IMR-90 (cell line): ENCODE data around the gene PLOD1. TPM values are rescaled to one million over a fixed set of nuclear protein-coding genes. Genes with fewer than 3 reads are reported as not detected.

Source experiments
- ATAC-seq: fragments of 200-7000 bp; cut with Tn5 transposase; 2 replicates; pipeline ENCODE4 v1.9.1; 2020; ENCODE audit warnings: low read depth, mild to moderate bottlenecking, moderate library complexity
- BruUV-seq: library from RNA; stranded (reverse); fragments of 400-500 nt; replicated peaks from 2 replicates; lab custom pipeline; 2021; lab: Mats Ljungman, UMichigan
- CTCF ChIA-PET: fragments of 300-600 bp; formaldehyde crosslinking; extraction: SDS; loops from one replicate; lab custom pipeline; 2021; ENCODE audit warnings: antibody characterized with exemption; lab: Yijun Ruan, JAX
- POLR2A ChIA-PET: fragments of 300-600 bp; sonication (Branson Sonifier 250); formaldehyde crosslinking; loops from one replicate; lab custom pipeline; 2022; ENCODE audit warnings: antibody characterized with exemption; ENCODE audit not compliant: unreplicated experiment; lab: Charles Lee
- DNase-seq: peaks from one replicate; pipeline ENCODE4 v3.0.0; 2013
- H2AFZ ChIP-seq: replicated peaks from 2 replicates; pipeline ENCODE3; 2013; ENCODE audit warnings: low read length, mild to moderate bottlenecking; ENCODE audit not compliant: poor library complexity
- H2AK5ac ChIP-seq: 2 replicates; pipeline ENCODE4 v1.6.1; 2013; ENCODE audit warnings: low read depth, low read length, inconsistent platforms
- H2AK9ac ChIP-seq: replicated peaks from 2 replicates; pipeline ENCODE3; 2013; ENCODE audit warnings: mild to moderate bottlenecking, low read depth, low read length, moderate library complexity; ENCODE audit not compliant: poor library complexity
- H2BK120ac ChIP-seq: 2 replicates; pipeline ENCODE4 v1.6.1; 2013; ENCODE audit warnings: low read depth, low read length, inconsistent platforms
- H2BK15ac ChIP-seq: 3 replicates; pipeline ENCODE4 v1.6.1; 2013; ENCODE audit warnings: low read depth, low read length, inconsistent platforms
- H2BK20ac ChIP-seq: 2 replicates; pipeline ENCODE4 v1.6.1; 2013; ENCODE audit warnings: low read depth, mild to moderate bottlenecking, inconsistent platforms, low read length, moderate library complexity
- H2BK5ac ChIP-seq: 2 replicates; pipeline ENCODE4 v1.6.1; 2013; ENCODE audit warnings: mild to moderate bottlenecking, low read depth, low read length, inconsistent platforms; ENCODE audit not compliant: poor library complexity, severe bottlenecking
- H3K14ac ChIP-seq: replicated peaks from 2 replicates; pipeline ENCODE4 v1.6.1; 2013; ENCODE audit warnings: low read depth, low read length, inconsistent platforms
- H3K18ac ChIP-seq: 2 replicates; pipeline ENCODE4 v1.6.1; 2013; ENCODE audit warnings: low read depth, low read length, control low read depth
- H3K23ac ChIP-seq: 2 replicates; pipeline ENCODE4 v1.6.1; 2013; ENCODE audit warnings: low read depth, low read length, inconsistent platforms
- H3K27ac ChIP-seq: 2 replicates; pipeline ENCODE4 v1.5.1; 2013; ENCODE audit warnings: mild to moderate bottlenecking, control low read depth, low read length; ENCODE audit not compliant: insufficient read depth
- H3K27me3 ChIP-seq: 2 replicates; pipeline ENCODE4 v1.6.1; 2013; ENCODE audit warnings: low read length; ENCODE audit not compliant: control insufficient read depth, insufficient read depth
- H3K36me3 ChIP-seq: 2 replicates; pipeline ENCODE4 v1.6.1; 2013; ENCODE audit warnings: low read length, mixed read lengths; ENCODE audit not compliant: control insufficient read depth, insufficient read depth
- H3K4ac ChIP-seq: 2 replicates; pipeline ENCODE4 v1.6.1; 2013; ENCODE audit warnings: low read depth, low read length, inconsistent platforms
- H3K4me1 ChIP-seq: 2 replicates; pipeline ENCODE4 v1.6.1; 2013; ENCODE audit warnings: low read length, mixed read lengths; ENCODE audit not compliant: control insufficient read depth, insufficient read depth
- H3K4me2 ChIP-seq: 2 replicates; pipeline ENCODE4 v1.6.1; 2013; ENCODE audit warnings: low read depth, mild to moderate bottlenecking, control low read depth, low read length, moderate library complexity
- H3K4me3 ChIP-seq: 2 replicates; pipeline ENCODE4 v1.5.1; 2013; ENCODE audit warnings: low read depth, mild to moderate bottlenecking, control low read depth, low read length, moderate library complexity; ENCODE audit not compliant: insufficient read depth
- H3K56ac ChIP-seq: 2 replicates; pipeline ENCODE4 v1.6.1; 2013; ENCODE audit warnings: low read length, inconsistent platforms; ENCODE audit not compliant: insufficient read depth; ENCODE audit errors: extremely low read depth
- H3K79me1 ChIP-seq, 2 experiments: 2 replicates each; pipeline ENCODE4 v1.6.1; 2013; ENCODE audit warnings: low read length in 2 of 2, inconsistent platforms in 1 of 2, low read depth in 1 of 2
- H3K9ac ChIP-seq: 2 replicates; pipeline ENCODE4 v1.6.1; 2013; ENCODE audit warnings: low read depth, low read length, control low read depth
- H3K9me1 ChIP-seq: 2 replicates; pipeline ENCODE4 v1.6.1; 2013; ENCODE audit warnings: low read length, inconsistent platforms; ENCODE audit not compliant: insufficient read depth
- H3K9me3 ChIP-seq: 2 replicates; pipeline ENCODE4 v1.6.1; 2013; ENCODE audit warnings: low read length; ENCODE audit not compliant: control insufficient read depth, insufficient read depth
- H4K20me1 ChIP-seq: 2 replicates; pipeline ENCODE4 v1.6.1; 2013; ENCODE audit warnings: low read length, inconsistent platforms; ENCODE audit not compliant: insufficient read depth
- H4K5ac ChIP-seq: 2 replicates; pipeline ENCODE4 v1.6.1; 2013; ENCODE audit warnings: mild to moderate bottlenecking, low read depth, low read length, control low read depth
- H4K8ac ChIP-seq, 2 experiments: 2 replicates each; pipeline ENCODE4 v1.6.1; 2013; ENCODE audit warnings: low read depth in 2 of 2, low read length in 2 of 2, control low read depth in 1 of 2, inconsistent platforms in 1 of 2
- H4K91ac ChIP-seq: 2 replicates; pipeline ENCODE4 v1.6.1; 2013; ENCODE audit warnings: low read depth, low read length, inconsistent platforms; ENCODE audit not compliant: insufficient read depth
- BHLHE40 ChIP-seq: fragments of 150-350 bp; IDR thresholded peaks from 2 replicates; pipeline ENCODE4 v1.6.1; 2016; ENCODE audit warnings: mild to moderate bottlenecking, low read depth, low read length
- CEBPB ChIP-seq: IDR thresholded peaks from 2 replicates; pipeline ENCODE4 v1.6.1; 2012; ENCODE audit warnings: low read depth, low read length, improper control_type of control experiment
- CHD1 ChIP-seq: IDR thresholded peaks from 2 replicates; pipeline ENCODE4 v1.6.1; 2012; ENCODE audit warnings: low read depth, low read length, improper control_type of control experiment
- FOS ChIP-seq: fragments of 150-350 bp; IDR thresholded peaks from 2 replicates; pipeline ENCODE4 v1.6.1; 2016; ENCODE audit warnings: low read depth, low read length
- MAFK ChIP-seq: IDR thresholded peaks from 2 replicates; pipeline ENCODE4 v1.6.1; 2012; ENCODE audit warnings: low read depth, low read length, improper control_type of control experiment
- MAZ ChIP-seq: IDR thresholded peaks from 2 replicates; pipeline ENCODE4 v1.6.1; 2012; ENCODE audit warnings: low read depth, mild to moderate bottlenecking, low read length, improper control_type of control experiment, moderate library complexity, borderline replicate concordance
- MXI1 ChIP-seq: IDR thresholded peaks from 2 replicates; pipeline ENCODE4 v1.6.1; 2012; ENCODE audit warnings: low read depth, mild to moderate bottlenecking, low read length, moderate library complexity, borderline replicate concordance
- NFE2L2 ChIP-seq: fragments of 150-350 bp; IDR thresholded peaks from 2 replicates; pipeline ENCODE4 v1.6.1; 2016; ENCODE audit warnings: low read depth, mild to moderate bottlenecking, low read length
- POLR2A ChIP-seq: IDR thresholded peaks from 2 replicates; pipeline ENCODE4 v1.6.1; 2012; ENCODE audit warnings: mild to moderate bottlenecking, low read depth, low read length
- RAD21 ChIP-seq: IDR thresholded peaks from 2 replicates; pipeline ENCODE4 v1.6.1; 2012; ENCODE audit warnings: low read length, improper control_type of control experiment
- RCOR1 ChIP-seq: IDR thresholded peaks from 2 replicates; pipeline ENCODE4 v1.6.1; 2012; ENCODE audit warnings: mild to moderate bottlenecking, low read length, improper control_type of control experiment; ENCODE audit not compliant: insufficient replicate concordance
- RFX5 ChIP-seq: IDR thresholded peaks from 2 replicates; pipeline ENCODE4 v1.8.0; 2012; ENCODE audit warnings: low read depth, mild to moderate bottlenecking, low read length, moderate library complexity
- SMC3 ChIP-seq: fragments of 150-350 bp; IDR thresholded peaks from 2 replicates; pipeline ENCODE4 v1.6.1; 2016; ENCODE audit warnings: low read depth, mild to moderate bottlenecking, antibody characterized with exemption, low read length, moderate library complexity
- USF2 ChIP-seq: fragments of 150-350 bp; IDR thresholded peaks from 2 replicates; pipeline ENCODE4 v1.6.1; 2017; ENCODE audit warnings: mild to moderate bottlenecking, antibody characterized with exemption, low read length, low read depth
- WGBS, 2 experiments: methylation state at CpG; one replicate each; pipeline versions ENCODE4 v1.1.5 to v1.1.7; 2013; ENCODE audit warnings: missing lambda C conversion rate in 2 of 2; ENCODE audit not compliant: insufficient read length in 1 of 2; ENCODE audit errors: extremely low coverage in 2 of 2; 5-methylcytosine and 5-hydroxymethylcytosine counted together
- dilution Hi-C: fragments of 300-500 bp; cut with HindIII; formaldehyde crosslinking; loops from one replicate; pipeline ENCODE4 v1.14.3; 2018; ENCODE audit warnings: low sequenced_read_pairs; ENCODE audit not compliant: unreplicated experiment
- in situ Hi-C: fragments of 300-500 bp; cut with MboI; formaldehyde crosslinking; loops from 3 replicates; pipeline ENCODE4 v1.14.3; 2019; ENCODE audit warnings: low sequenced_read_pairs, inconsistent platforms, mixed read lengths
- intact Hi-C: fragments of 100-400 bp; cut with micrococcal nuclease; formaldehyde crosslinking; loops from 2 replicates; pipeline ENCODE4 v1.10.0; 2022
- polyA plus RNA-seq, 3 experiments: library from polyadenylated mRNA; depleted of rRNA; stranded (reverse); fragments of >200 nt; gene quantifications; 2 replicates each; pipeline ENCODE4 v1.2.3, GENCODE V29; 2012; ENCODE audit warnings: low replicate concordance in 1 of 3
- total RNA-seq: library from RNA; depleted of rRNA; stranded (reverse); fragments of >200 nt; gene quantifications from 2 replicates; pipeline ENCODE4 v1.2.3, GENCODE V29; 2012
- TF ChIP-seq, protein P1 (sequence below): conservative IDR thresholded peaks from 2 replicates; pipeline ENCODE4 v1.5.1; 2012; ENCODE audit warnings: mild to moderate bottlenecking, low read depth, low read length, improper control_type of control experiment
- TF ChIP-seq, protein P2 (sequence below): fragments of 150-350 bp; IDR thresholded peaks from 2 replicates; pipeline ENCODE4 v1.6.1; 2016; ENCODE audit warnings: low read depth, mild to moderate bottlenecking, low read length, moderate library complexity, borderline replicate concordance

PLOD1 gene
- total and polyA plus RNA-seq, 2 of the 4 experiments (the other 2 are of a cell fraction) = 283 to 609 TPM

- H2AK9ac ChIP-seq = no peak overlapping the region
- no peaks in the 10 kb centered on the region for H3K27me3 ChIP-seq
- H4K20me1 ChIP-seq = peaks cover 17% of the 10 kb centered on the region
- peaks cover 43% of the 10 kb centered on the region for H3K36me3 ChIP-seq
- ChIA-PET POLR2A (no interaction called here), CTCF (no interaction called here)
- H2BK20ac ChIP-seq = no peak overlapping the region
- H3K27ac ChIP-seq = no peak overlapping the region
- H2BK120ac ChIP-seq = no peak overlapping the region
- dilution Hi-C loops (no loop called here), in situ Hi-C loops (no loop called here), intact Hi-C loops (no loop called here)
- H3K23ac ChIP-seq = no peak overlapping the region
- no peak overlapping the region for H4K8ac ChIP-seq
- H3K9me1 ChIP-seq = peaks cover 4% of the 10 kb centered on the region; the same call in 1 of the 2 replicates
- no peaks in the 10 kb centered on the region for H3K9me3 ChIP-seq
- no peak overlapping the region for H3K9ac ChIP-seq
- no peak overlapping the region for H3K14ac ChIP-seq
- no peak overlapping the region for H4K5ac ChIP-seq
- no peak overlapping the region for H3K56ac ChIP-seq
- H4K91ac ChIP-seq = no peak overlapping the region
- no peak overlapping the region for H3K4me3 ChIP-seq
- TF ChIP-seq, protein P1, sequence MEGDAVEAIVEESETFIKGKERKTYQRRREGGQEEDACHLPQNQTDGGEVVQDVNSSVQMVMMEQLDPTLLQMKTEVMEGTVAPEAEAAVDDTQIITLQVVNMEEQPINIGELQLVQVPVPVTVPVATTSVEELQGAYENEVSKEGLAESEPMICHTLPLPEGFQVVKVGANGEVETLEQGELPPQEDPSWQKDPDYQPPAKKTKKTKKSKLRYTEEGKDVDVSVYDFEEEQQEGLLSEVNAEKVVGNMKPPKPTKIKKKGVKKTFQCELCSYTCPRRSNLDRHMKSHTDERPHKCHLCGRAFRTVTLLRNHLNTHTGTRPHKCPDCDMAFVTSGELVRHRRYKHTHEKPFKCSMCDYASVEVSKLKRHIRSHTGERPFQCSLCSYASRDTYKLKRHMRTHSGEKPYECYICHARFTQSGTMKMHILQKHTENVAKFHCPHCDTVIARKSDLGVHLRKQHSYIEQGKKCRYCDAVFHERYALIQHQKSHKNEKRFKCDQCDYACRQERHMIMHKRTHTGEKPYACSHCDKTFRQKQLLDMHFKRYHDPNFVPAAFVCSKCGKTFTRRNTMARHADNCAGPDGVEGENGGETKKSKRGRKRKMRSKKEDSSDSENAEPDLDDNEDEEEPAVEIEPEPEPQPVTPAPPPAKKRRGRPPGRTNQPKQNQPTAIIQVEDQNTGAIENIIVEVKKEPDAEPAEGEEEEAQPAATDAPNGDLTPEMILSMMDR = no peak
- TF ChIP-seq CEBPB = no peak
- no peak for TF ChIP-seq USF2
- no peak for TF ChIP-seq MAFK
- TF ChIP-seq RCOR1 = no peak
- no peak for TF ChIP-seq POLR2A
- TF ChIP-seq, protein P2, sequence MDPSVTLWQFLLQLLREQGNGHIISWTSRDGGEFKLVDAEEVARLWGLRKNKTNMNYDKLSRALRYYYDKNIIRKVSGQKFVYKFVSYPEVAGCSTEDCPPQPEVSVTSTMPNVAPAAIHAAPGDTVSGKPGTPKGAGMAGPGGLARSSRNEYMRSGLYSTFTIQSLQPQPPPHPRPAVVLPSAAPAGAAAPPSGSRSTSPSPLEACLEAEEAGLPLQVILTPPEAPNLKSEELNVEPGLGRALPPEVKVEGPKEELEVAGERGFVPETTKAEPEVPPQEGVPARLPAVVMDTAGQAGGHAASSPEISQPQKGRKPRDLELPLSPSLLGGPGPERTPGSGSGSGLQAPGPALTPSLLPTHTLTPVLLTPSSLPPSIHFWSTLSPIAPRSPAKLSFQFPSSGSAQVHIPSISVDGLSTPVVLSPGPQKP = no peak
- TF ChIP-seq RAD21 = no peak
- TF ChIP-seq RFX5 = no peak
- TF ChIP-seq FOS = no peak
- no peak for TF ChIP-seq BHLHE40
- TF ChIP-seq MAZ = no peak
- no peak for TF ChIP-seq MXI1
- no peak for TF ChIP-seq SMC3
- no peak for TF ChIP-seq CHD1
- TF ChIP-seq NFE2L2 = no peak
- no peak overlapping the region for H3K18ac ChIP-seq
- BruUV-seq = no TSS peak
- H2BK15ac ChIP-seq = no peak overlapping the region
- ATAC-seq = no peak
- no peak overlapping the region for H2AK5ac ChIP-seq
- DNase-seq = no peak
- peaks cover 54 to 62% of the 10 kb centered on the region in 2 experiments for H3K79me1 ChIP-seq
- no CpG with 5 or more reads among the region's 3 CpGs for WGBS, 2 experiments
- no peak overlapping the region for H3K4me2 ChIP-seq
- H3K4ac ChIP-seq = no peak overlapping the region
- 0 out of 2 replicates have a peak, but pooled peaks cover 2% of the 10 kb centered on the region for H3K4me1 ChIP-seq
- H2BK5ac ChIP-seq = no peak overlapping the region
- no peak overlapping the region for H2AFZ ChIP-seq
Observed at GRCh38 chr1:11985171-11985570, 50.7 kb downstream of the PLOD1 start.
